Adrenal gland (tissue), 5 donors: ENCODE data around the gene GAB4.

Experiments used
- POLR2A ChIP-seq, 2 donors: fragments of 450-650 bp; IDR thresholded peaks; one replicate each; pipeline ENCODE4 v1.6.1; 2017; ENCODE audit warnings: antibody characterized with exemption in 2 of 2, mild to moderate bottlenecking in 2 of 2, moderate library complexity in 1 of 2
- TF ChIP-seq, protein P1 (sequence below), 6 experiments: fragments of 450-650 bp in 4 of 6; fragments of 200-600 bp in 2 of 6; sonication (generic) in 1 of 6; IDR thresholded peaks; 1 replicate in 5 of 6; 2 replicates in 1 of 6; pipeline versions ENCODE4 v1.5.1 to v1.8.0; 2016 to 2021; ENCODE audit warnings: antibody characterized with exemption in 6 of 6, mild to moderate bottlenecking in 2 of 6, moderate library complexity in 1 of 6
- donor health status: DM: no; HTN: no; CAD: no.

DNA sequence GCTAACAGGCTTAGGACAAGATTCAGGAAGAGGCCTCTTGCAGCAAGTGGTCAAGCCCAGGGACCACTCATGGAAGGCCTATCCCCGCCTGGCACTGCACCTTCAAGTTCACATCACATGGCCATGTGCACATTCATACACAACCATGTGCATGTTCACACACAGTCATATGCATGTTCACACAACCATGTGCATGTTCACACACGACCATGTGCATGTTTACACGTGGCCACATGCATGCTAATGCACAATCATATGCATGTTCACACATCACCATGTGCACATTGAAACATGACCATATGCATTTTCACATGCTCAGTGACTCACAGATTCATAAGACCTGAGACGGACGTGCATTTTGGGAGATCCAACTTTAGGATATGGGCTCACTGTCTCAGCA is 48.0 kb upstream of the GAB4 start:
- TF ChIP-seq POLR2A (IDR thresholded peaks at IDR 0.05) = no peak
- TF ChIP-seq, protein P1, sequence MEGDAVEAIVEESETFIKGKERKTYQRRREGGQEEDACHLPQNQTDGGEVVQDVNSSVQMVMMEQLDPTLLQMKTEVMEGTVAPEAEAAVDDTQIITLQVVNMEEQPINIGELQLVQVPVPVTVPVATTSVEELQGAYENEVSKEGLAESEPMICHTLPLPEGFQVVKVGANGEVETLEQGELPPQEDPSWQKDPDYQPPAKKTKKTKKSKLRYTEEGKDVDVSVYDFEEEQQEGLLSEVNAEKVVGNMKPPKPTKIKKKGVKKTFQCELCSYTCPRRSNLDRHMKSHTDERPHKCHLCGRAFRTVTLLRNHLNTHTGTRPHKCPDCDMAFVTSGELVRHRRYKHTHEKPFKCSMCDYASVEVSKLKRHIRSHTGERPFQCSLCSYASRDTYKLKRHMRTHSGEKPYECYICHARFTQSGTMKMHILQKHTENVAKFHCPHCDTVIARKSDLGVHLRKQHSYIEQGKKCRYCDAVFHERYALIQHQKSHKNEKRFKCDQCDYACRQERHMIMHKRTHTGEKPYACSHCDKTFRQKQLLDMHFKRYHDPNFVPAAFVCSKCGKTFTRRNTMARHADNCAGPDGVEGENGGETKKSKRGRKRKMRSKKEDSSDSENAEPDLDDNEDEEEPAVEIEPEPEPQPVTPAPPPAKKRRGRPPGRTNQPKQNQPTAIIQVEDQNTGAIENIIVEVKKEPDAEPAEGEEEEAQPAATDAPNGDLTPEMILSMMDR (IDR thresholded peaks at IDR 0.05) = no peak
